Frontal cortex (tissue), 4 donors: ENCODE measurements around the gene STK10. TPM values are rescaled to one million over a fixed set of nuclear protein-coding genes. Genes with fewer than 3 reads are reported as not detected.
"Not testable (repeated sequence)": the region's sequence is repeated elsewhere in the genome, so short reads cannot be mapped to it uniquely, and the experiment has no call there.

Source experiments
- DNase-seq, 2 donors: peaks; one replicate each; pipeline ENCODE4 v3.0.0; 2012; ENCODE audit warnings: low spot score in 2 of 2
- FAIRE-seq: peaks from 2 replicates; lab custom pipeline; 2012; peaks lifted over from hg19 to GRCh38; lab: Jason Lieb, UNC
- total RNA-seq: library from RNA; depleted of rRNA; stranded (reverse); fragments of >200 nt; gene quantifications from one replicate; pipeline ENCODE4 v1.2.3, GENCODE V29; 2014
- donor health status: control.
- donor health status: control.
- donor health status: control.

Gene STK10
- total RNA-seq, 1 donor from 2014 or later, result 4.5 TPM

DNA sequence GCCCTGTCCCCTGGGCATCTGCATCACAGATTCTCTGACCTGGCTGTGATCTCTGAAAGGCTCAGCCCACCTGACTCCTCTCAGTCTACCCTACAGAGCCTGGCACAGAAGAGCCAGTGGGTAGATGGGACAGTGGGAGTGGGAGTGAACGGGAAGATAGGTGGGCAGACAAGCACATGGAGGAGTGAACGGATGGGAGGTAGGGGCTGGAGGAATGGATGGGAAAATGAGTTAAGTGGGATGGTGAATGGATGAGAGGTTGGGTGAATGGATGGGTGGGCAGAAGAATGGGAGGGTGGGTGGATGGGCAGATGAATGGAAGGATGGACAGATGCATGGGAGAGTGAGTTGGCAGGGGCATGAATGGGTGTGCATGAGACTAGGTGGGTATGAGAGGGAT lies 18.8 kb downstream of the STK10 start:
- FAIRE-seq (no peak), DNase-seq (no peak)

DNA sequence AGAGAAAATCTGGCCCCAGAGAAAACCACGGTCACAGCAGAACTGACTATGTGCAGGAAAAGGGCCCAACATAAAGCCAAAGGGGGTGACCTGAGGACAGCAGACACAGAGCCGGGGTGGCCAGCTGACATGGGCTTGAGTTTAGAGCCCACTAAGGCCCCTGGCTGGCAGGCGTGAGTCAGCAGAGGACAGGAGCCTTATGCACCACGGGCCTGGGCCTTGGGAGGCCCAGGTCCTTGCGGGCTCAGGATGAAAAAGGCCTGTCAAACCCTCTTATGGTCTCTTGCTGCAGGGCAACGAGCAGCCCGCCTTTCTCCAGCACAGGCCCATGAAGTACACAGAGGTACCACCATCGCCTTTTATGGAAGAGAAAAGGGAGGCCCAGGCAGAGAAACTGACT lies 19.7 kb downstream of the STK10 start:
- FAIRE-seq (no peak), DNase-seq (no peak)

DNA sequence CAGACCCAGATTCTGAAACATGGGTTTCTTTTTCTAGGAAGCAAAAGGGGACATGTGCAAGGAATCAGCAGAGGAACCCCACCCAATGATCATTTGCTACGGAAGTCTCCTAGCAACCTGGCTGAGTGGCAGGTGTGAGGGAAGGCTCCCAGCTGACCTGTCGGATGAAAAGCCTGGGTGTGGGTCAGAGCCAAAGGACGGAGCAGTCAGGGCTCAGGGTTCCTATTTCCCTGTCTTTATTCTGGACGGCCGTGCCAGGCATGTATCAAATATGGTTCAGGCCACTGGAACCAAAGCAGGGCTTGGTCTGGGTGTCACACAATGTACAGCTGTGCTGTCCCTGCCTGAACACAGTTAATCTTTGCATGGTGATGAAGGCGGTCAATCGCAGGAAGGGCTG lies 20.1 kb downstream of the STK10 start:
- FAIRE-seq (no peak), DNase-seq (no peak)

DNA sequence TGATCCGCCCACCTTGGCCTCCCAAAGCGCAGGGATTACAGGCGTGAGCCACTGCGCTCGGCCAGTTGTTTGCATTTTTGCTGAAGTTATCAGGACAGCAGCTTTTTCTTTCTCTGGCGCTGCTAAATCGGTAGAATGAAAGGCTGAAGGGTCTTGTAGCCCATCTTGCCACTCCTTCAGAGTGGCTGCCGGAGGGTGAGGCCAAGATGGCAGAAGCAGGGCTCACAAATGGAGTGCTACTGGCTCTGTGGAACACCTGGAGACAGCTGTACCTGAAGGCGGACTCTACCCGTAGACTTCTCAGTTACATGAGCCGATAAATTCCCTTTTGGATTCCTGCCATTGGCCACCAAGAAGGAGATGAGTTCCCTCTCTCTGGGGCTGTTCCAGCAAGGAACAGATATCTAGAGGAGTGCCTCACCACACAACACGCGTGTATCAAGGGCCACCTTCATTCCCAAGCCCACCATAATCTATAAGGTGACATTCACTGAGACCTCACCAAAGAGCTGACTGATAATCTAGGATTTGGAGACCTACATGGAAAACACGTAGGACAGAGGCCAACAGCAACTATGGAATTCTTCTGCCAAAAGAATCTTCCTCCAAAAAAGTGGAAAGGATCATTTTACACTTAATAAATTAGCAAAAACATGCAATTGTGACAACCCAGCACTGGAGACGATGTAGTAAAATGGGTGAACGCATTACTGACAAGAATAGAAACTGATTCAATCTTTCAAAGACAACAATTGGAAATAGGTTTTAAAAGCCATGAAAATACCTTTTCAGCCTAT lies 21.8 kb downstream of the STK10 start:
- no peak for FAIRE-seq
- DNase-seq, result no peak

DNA sequence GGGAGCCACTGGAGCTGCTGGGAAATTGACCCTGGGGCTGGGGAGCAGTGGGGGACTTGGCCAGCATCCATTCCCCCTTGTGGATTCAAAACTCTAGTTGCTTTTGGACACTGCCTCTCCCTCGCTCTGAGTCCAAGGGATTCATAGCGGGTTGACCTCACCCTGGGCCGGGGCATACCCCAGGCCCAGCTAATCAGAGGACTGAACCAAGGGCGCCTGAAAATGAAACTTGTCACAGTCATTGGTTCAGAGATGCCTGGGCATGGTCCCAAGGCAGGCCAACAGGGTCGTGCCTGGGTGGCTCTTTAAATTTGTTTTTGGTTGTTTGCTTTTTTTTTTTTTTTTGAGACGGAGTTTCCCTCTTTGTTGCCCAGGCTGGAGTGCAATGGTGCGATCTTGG lies 22.6 kb downstream of the STK10 start:
- DNase-seq (no peak), FAIRE-seq (no peak)

DNA sequence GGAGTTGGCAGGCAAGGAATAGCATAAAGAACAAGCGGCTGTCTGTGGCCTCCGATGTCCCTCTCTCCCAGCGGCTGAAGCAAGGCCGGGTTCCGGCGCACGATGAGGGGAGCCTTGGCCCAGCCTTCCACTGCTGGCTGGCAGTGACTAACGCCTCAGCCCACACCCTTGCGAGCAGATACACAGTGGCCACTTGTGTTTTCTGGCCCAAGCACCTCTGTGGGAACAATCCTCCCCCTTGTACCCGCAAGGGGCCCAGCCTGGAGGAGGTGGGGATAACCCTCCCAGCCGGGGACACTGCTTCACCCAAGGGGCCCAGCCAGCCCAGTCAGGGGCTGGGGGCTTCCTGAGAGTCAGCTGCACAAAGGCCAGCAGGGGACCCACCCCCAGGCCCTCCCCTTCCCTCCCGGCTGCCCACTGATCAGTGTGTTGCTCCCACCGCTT lies 23.2 kb downstream of the STK10 start:
- DNase-seq (peak in 1 of 2 donors; percentile 52), FAIRE-seq (no peak)

DNA sequence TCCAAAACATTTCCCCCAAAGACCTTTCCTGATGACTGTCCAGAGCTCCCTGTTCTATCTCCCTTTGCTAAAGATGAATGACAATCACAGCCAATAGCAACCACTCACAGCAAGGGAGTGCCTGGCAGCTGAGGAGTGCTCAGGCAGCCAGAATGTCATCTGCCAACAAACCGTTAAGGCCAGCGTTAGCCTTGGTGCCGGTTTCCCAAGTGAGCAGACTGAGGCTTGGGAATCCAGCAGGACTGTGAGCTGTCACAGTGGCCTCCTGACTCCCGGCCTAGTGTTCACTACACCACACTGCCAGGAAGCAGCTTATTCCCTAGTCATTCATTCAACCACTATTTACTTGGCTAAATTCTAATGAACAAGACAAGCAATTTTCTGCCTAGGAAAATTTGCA lies 24.7 kb downstream of the STK10 start:
- no peak for FAIRE-seq
- DNase-seq, result no peak

DNA sequence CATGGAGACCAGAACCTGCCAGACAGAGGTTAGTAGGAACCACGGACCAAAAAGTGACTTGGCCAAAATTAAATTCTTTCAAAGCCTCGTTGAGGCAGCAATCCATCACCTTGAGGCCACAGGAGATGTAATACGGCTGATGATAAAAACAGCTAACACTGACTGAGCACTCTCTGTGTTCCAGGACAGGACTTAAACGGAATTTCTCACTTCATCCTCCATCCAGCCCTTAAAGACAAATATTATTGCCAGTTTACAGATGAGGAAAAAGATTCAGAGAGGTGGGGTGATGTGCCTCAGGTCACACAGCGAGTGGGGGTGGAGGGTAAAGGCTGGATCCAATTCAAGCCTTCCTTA lies 25.1 kb downstream of the STK10 start:
- no peak for DNase-seq
- no peak for FAIRE-seq

DNA sequence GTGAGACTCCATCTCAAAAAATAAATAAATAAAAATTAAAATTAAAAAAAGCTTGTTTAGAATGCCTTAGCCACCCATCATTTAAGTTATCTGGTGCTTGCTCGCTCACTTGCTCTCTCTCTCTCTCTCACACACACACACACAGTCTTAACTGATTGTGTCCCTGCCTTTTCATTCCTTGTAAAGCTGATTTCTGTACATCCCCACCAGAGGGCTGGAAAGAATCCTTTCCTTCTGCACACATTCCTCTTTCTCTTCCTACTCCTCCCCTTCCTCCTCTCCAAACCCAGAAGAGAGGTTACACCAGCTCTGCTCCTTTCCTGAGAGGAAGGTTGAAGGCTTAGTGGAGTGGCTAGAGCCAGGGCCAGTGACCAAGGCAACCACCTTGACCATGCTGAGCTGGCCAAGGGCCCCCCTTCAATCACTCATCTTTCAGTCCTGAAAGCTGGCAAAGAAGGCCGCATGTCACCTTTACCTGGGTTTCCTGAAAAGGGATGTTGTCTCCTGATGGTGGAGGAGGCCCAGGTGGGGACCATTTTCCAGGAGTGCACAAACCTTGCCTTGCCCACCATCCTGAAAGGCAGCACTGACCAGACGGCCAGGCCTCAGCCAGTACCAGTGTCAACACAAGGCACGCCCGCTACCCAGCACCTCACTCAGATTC lies 25.6 kb downstream of the STK10 start:
- FAIRE-seq, result no peak
- no peak for DNase-seq

DNA sequence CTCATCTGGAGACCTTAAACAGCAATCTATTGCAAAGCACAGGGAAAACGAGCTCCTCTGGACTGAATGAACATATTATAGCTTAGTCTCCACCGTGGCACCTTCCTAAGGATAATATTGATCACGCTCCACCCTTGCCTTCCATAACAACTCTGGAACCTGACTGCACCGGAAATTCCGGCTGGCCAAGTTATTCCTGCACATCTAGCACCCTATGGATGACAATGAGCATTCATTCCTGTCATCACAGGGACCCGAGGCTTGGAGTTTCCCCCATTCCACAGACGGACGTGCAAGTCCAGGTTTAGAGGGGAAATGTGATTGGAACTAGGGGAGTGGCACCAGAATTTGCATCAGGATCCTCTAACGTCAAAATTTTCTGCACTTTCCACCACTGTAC lies 27.5 kb downstream of the STK10 start:
- FAIRE-seq (no peak), DNase-seq (no peak)

DNA sequence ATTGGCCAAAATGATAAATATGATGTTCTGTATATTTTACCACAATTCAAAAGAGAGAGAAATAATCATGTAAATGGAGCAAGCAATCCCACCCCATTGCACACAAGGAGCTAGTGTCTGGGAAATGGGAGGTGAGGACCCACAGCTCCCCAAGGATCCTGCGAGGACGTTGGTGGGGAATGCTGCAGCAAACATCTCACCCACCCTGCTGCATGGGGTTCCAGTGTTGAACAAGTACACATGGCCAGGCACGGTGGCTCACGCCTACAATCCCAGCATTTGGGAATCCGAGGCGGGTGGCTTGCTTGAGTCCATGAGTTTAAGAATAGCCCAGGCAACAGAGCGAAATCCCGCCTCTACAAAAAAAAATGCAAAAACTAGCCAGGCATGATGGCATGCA lies 29.0 kb downstream of the STK10 start:
- FAIRE-seq (no peak), DNase-seq (no peak)

DNA sequence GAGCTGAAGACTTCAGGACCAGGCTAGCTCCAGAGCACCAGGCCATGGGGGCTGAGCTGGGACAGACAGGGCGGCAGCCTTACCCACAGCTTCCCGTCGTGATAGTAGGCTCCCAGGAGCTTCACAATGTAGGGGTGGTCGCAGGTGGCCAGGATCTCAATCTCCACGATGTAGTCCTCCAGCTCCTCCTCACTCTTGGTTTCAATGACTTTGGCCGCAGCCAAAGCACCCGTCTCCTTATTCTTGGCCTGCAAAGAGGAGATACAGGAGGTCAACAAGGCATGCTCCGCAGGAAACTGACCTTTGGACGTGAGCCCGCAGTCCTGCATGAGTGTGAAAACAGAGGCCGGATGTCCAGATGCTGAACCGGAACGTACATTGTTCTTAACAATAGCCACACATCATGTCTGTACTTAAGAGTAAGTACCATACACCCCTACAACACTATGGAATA lies 31.5 kb downstream of the STK10 start:
- no peak for DNase-seq
- FAIRE-seq, result no peak

DNA sequence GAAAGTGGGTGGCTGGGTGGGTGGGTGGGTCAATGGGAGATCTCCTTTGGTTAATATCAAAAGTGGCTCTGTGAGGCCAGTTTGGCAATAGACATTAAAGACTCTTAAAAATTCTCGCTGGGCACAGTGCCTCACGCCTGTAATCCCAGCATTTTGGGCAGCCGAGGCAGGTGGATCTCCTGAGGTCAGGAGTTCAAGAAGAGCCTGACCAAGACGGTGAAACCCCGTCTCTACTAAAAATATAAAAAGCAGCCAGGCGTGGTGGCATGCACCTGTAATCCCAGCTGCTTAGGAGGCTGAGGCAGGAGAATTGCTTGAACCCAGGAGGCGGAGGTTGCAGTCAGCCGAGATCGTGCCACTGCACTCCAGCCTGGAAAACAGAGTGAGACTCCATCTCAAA lies 32.9 kb downstream of the STK10 start:
- not testable (repeated sequence) for FAIRE-seq, DNase-seq

DNA sequence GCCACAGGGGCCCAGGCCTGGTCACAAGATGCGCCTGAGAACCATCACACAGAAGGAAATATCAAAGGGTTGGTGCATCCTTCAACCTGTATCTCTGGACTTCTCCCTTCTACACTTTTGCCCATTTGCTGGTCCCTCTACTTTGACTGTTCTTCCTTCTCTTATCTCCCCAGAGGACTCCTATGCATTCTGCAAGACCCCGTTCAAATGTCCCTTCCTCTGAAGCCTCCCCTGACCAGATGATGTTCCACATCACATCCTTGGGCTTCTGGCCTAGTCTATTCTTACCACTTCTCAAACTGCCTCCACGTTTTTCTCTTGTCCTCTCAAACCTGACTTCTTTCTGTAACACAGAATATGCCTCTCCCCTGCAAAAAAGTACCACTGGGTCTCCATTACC lies 34.3 kb downstream of the STK10 start:
- DNase-seq, result no peak
- FAIRE-seq, result no peak

DNA sequence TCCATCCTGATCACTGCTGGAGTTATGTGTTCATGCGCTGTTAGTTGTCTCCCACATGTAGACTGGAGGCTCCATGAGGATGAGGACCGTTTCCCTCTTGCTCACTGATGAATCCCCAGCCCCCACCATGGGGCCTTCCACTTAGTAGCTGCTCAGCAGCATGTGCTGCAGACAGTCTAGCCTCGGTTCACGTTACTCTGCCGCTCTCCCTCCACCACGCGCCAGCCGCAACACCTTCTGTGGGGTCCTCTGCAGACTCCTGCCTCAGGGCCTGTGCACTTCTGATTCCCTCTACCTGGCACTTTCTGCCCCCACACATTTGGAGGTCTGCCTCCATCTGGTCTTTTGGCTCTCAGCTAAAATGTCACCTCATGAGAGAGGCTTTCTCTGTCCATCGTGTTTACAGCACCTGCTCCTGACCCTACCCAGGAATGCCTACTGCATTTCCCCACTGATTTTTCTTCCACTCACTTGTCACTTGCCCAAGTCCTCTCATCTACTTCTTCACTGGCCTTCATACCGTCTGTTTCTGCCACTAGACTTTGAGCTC lies 36.3 kb downstream of the STK10 start:
- no peak for FAIRE-seq
- no peak for DNase-seq

DNA sequence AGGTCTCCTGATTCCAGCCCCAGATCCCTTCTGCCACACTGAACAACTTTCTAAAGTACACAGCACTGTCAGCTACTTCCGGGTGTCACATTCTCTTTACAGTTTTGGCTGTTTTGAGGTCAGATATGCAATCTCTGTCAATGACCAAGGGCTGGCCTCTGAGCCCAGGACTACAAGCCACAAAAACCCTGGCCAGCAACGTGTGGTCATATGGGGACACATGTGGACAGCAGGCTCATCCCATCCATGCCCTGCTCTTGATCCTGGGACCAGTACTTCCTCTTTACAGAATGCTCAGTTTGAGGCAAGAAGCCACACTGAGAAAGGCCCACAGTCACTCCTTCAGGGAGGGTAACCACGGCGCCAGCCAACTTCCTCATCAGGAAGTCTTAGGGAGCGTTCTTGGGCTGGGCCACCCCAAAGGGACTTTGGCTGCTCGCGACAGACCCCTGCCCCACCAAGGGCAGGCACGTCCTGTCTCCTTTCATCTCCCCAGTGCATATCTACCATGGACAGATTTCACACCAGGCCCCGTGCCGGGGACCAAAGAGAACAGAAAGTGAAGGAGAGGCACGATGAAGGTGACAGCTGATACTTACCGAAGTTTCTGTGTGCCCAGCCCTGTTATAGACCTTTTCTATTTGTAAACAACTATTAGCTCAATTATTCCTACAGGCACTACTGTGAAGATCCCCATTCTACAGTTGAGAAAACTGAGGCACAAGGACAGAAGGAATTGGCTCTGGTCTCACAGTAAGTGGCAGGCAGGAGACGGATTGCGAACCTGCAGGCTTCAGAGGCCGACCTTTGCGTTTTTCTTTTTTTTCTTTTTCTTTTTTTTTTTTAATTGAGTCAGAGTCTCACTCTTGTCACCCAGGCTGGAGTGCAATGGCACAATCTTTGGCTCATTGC lies 37.3 kb downstream of the STK10 start:
- DNase-seq (no peak), FAIRE-seq (no peak)

DNA sequence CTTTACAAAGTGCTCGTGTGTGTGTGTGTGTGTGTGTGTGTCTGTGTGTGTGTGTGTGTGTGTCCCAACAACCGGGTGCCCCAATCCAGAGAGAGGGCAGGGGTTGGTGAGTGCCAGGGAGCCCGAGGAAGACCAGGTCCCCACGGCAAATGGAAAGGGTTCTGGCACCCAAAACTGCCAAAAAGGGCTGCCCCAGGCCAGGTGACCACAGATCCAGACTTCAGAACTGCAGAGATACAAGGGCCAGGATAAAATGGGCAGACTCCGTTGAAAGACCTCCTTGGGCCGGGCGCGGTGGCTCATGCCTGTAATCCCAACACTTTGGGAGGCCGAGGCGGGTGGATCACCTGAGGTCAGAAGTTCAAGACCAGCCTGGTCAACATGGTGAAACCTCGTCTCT lies 38.5 kb downstream of the STK10 start:
- not testable (repeated sequence) for DNase-seq, FAIRE-seq

DNA sequence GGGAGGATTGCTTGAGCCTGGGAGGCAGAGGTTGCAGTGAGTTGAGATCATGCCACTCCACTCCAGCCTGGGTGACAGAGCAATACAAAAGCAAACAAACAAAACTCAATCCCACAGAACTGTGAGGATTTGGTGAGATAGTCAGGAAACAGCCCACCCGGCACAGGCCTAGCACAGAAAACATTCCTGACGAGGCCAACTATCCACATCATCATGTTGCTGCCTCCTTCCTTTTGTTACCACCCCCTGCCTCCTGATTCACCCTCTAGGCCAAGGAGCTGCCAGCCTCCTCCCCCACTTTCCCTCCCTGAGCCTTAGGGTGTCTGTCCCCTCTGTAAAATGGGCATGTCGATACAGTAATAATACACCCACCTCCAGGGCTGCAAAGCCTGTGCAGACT lies 39.0 kb downstream of the STK10 start:
- FAIRE-seq (no peak), DNase-seq (no peak)

DNA sequence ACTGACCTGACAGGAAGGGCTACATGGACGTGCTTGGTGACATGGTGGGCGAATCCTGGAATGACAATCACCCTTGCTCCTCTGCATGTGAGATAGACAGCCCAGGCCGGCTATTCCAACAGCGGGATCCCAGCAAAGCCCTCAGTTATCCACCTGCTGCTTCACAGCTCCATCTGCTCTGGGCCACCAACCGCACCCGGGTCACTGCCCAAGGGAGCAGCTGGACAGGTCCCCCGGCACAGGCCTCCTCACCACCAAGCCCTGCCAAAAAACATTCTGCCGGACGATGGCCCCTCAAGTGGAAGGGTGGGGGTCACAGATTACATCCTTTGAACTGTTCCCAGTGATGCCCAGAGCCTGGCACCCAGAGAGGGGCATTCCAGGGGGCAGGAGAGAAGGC lies 39.6 kb downstream of the STK10 start:
- no peak for FAIRE-seq

DNA sequence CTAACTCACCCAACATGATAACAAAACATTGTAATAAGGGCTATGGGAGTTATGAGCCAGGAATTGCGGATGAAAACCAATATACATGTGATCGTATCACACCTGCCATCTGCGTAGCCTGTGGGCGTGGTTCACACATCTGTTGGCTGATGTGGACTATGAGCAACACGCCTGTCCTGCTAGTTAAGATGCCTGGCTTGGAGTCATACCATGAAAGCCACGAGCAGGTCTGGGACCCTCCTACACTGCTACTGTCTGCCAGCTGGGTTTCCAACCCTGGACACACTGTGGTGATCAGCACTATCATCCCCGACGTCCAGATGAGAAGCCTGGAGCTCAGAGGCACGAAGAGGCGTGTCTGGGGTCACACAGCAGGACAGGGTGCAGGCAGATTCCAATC lies 40.2 kb downstream of the STK10 start:
- no peak for DNase-seq
- FAIRE-seq, result no peak

More for the DNA sequence above, 39.6 kb downstream of the STK10 start:
- DNase-seq, result no peak
